OCI-LY7 (cell line): ENCODE measurements around the gene THAP2. TPM values are rescaled to one million over a fixed set of nuclear protein-coding genes. Genes with fewer than 3 reads are reported as not detected.

Experiments
- Bru-seq: library from RNA; stranded (reverse); fragments of 400-500 nt; gene quantifications from one replicate; lab custom pipeline; 2021; lab: Mats Ljungman, UMichigan
- BruChase-seq, 2 experiments: library from RNA; stranded (reverse); fragments of 400-500 nt; gene quantifications; one replicate each; lab custom pipeline; 2021; lab: Mats Ljungman, UMichigan
- BruUV-seq: library from RNA; stranded (reverse); fragments of 400-500 nt; replicated peaks from 2 replicates; lab custom pipeline; 2021; lab: Mats Ljungman, UMichigan
- CTCF ChIA-PET: fragments of 300-600 bp; sonication (Branson Sonifier 250); formaldehyde crosslinking; loops from one replicate; lab custom pipeline; 2022; ENCODE audit warnings: antibody characterized with exemption; ENCODE audit not compliant: unreplicated experiment; lab: Charles Lee
- POLR2A ChIA-PET: fragments of 300-600 bp; sonication (Branson Sonifier 250); formaldehyde crosslinking; loops from one replicate; lab custom pipeline; 2022; ENCODE audit warnings: antibody characterized with exemption; lab: Charles Lee
- DNase-seq: peaks from one replicate; pipeline ENCODE4 v3.0.0-alpha.2; 2015; ENCODE audit warnings: low spot score
- H2AFZ ChIP-seq: fragments of 200-600 bp; sonication (generic), shearing (Covaris generic); 2 replicates; pipeline ENCODE4 v1.6.1; 2014; ENCODE audit warnings: mild to moderate bottlenecking, antibody characterized with exemption, low read length, moderate library complexity
- H3K27ac ChIP-seq: fragments of 200-600 bp; sonication (generic); 2 replicates; pipeline ENCODE4 v1.5.1; 2014; ENCODE audit warnings: mixed run types, low read depth, mild to moderate bottlenecking, moderate library complexity, low read length, inconsistent platforms; ENCODE audit not compliant: poor library complexity, severe bottlenecking
- H3K36me3 ChIP-seq: fragments of 200-600 bp; sonication (generic); 2 replicates; pipeline ENCODE4 v1.6.1; 2014; ENCODE audit warnings: mild to moderate bottlenecking, antibody characterized with exemption, low read length, moderate library complexity, mixed read lengths; ENCODE audit not compliant: insufficient read depth
- H3K4me1 ChIP-seq: fragments of 200-600 bp; sonication (generic); 2 replicates; pipeline ENCODE4 v1.5.1; 2014; ENCODE audit warnings: mild to moderate bottlenecking, low read length; ENCODE audit not compliant: insufficient read depth, poor library complexity, severe bottlenecking
- H3K4me2 ChIP-seq: fragments of 200-600 bp; sonication (generic); 2 replicates; pipeline ENCODE4 v1.6.1; 2014; ENCODE audit warnings: mild to moderate bottlenecking, low read length
- H3K4me3 ChIP-seq: fragments of 200-600 bp; sonication (generic); 2 replicates; pipeline ENCODE4 v1.5.1; 2014; ENCODE audit warnings: mild to moderate bottlenecking, low read depth, low read length; ENCODE audit not compliant: poor library complexity, severe bottlenecking
- H3K79me2 ChIP-seq: fragments of 200-600 bp; sonication (generic); 2 replicates; pipeline ENCODE4 v1.6.1; 2016; ENCODE audit warnings: low read depth, mild to moderate bottlenecking, low read length, moderate library complexity, mixed read lengths; ENCODE audit not compliant: insufficient read depth
- H3K9me2 ChIP-seq: fragments of 200-600 bp; sonication (generic); 2 replicates; pipeline ENCODE4 v1.6.1; 2016; ENCODE audit warnings: mild to moderate bottlenecking, low read length, mixed read lengths; ENCODE audit not compliant: insufficient read depth
- H3K9me3 ChIP-seq: fragments of 200-600 bp; sonication (generic); 2 replicates; pipeline ENCODE4 v1.6.1; 2014; ENCODE audit warnings: mild to moderate bottlenecking, mixed run types, low read length, mixed read lengths
- H4K20me1 ChIP-seq: fragments of 200-600 bp; sonication (generic); 2 replicates; pipeline ENCODE4 v1.6.1; 2014; ENCODE audit warnings: mild to moderate bottlenecking, antibody characterized with exemption, low read length, moderate library complexity, mixed read lengths; ENCODE audit not compliant: insufficient read depth
- EZH2phosphoT487 ChIP-seq: fragments of 200-600 bp; sonication (generic); IDR thresholded peaks from 2 replicates; pipeline ENCODE4 v1.6.1; 2018; ENCODE audit warnings: low read depth, borderline replicate concordance, mild to moderate bottlenecking, mixed run types, antibody characterized with exemption, low read length, moderate library complexity, mixed read lengths
- intact Hi-C: fragments of 100-400 bp; cut with micrococcal nuclease; formaldehyde crosslinking; loops from one replicate; pipeline ENCODE4 v1.10.0; 2022; ENCODE audit not compliant: unreplicated experiment
- long read RNA-seq: library from polyadenylated mRNA; stranded (forward); transcript quantifications from one replicate; pipeline ENCODE4 v2.0.0, GENCODE V29; 2022
- total RNA-seq, 2 experiments: library from RNA; depleted of rRNA in 1 of 2; stranded (reverse); fragments of >200 nt in 1 of 2; shearing (Covaris generic) in 1 of 2; gene quantifications; 2 replicates each; pipeline ENCODE4 v1.2.3, GENCODE V29; 2014 to 2022
- TF ChIP-seq, protein P1 (sequence below): fragments of 200-600 bp; sonication (generic); conservative IDR thresholded peaks from 2 replicates; pipeline ENCODE4 v1.5.1; 2014; ENCODE audit warnings: mild to moderate bottlenecking, antibody characterized with exemption, low read length, moderate library complexity, mixed read lengths

Gene THAP2
- 3.6 and 8.2 TPM in 2 replicates for total RNA-seq (2014; rRNA removed; shearing (Covaris generic))
- total RNA-seq (2022), result 9.3 and 10.2 TPM in 2 replicates
- percentile 61 among the genes with signal in this experiment for Bru-seq, nascent RNA
- BruChase-seq, experiment 1, labeled RNA remaining after a 6-hour chase, result percentile 47 among the genes with signal in this experiment
- BruChase-seq, experiment 2, labeled RNA remaining after a 2-hour chase, result percentile 66 among the genes with signal in this experiment
- long read RNA-seq, full-length matches to known transcripts, result 12 of 24 reads
- long read RNA-seq, partial matches to known transcripts, result 0 of 24 reads
- long read RNA-seq, other reads (novel, unspliced or antisense), result 12 of 24 reads

DNA sequence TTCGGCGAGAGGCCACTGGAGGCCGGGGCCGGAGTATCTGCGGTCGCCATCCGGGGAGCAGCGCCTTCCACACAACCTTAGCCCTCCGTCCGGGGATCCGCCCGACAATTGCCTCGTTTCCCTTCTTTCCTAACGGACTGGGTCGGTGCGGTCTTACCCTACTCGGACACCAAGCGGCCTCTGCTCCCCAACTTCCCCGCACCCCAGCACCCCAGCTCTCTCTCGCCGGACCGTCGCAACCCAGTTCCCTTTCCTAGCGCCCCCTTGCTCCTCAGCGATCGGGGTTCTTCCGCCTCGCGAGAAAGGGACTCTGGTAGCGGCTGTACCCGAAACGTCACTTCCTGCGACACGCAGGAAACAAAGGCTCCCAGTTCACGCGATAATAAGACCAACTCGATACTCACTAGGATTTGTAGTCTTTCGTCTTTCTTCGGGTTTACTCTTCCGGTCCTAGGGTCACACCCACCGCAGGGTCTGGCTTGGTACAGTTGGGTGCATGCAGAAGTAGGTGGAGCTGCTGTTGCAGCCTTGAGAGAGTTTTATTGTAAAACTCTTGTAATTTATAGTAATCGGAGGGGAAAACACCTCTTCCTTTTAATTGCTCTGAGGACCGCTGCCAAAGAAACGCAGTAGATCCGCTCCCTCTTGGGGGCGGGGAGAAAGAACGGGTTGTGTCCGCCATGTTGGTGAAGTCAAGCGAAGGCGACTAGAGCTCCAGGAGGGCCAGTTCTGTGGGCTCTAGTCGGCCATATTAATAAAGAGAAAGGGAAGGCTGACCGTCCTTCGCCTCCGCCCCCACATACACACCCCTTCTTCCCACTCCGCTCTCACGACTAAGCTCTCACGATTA is at the start of gene THAP2, which contains the start of gene ZFC3H1:
Gene THAP2, plus strand, starts transcription at position 741 of the 850 bp plus-strand sequence. CDS start 209 bp downstream, outside the sequence.
Gene ZFC3H1, minus strand, starts transcription at position 288 of the 850 bp plus-strand sequence. Its CDS starts 238 bp downstream, at position 50.
- Histone ChIP-seq H3K4me3 (peak within 1 kb of the TSS; percentile 84), H3K79me2 (peaks cover 73% of the 10 kb centered on the region), H3K9me3 (no peaks in the 10 kb centered on the region), H3K27ac (peak within 1 kb of the TSS; percentile 87), H2AFZ (peak within 1 kb of the TSS; percentile 65), H3K36me3 (peaks cover 46% of the 10 kb centered on the region), H3K9me2 (no peaks in the 10 kb centered on the region), H3K4me2 (peak within 1 kb of the TSS; percentile 92), H4K20me1 (peaks cover 23% of the 10 kb centered on the region), H3K4me1 (peaks cover 31% of the 10 kb centered on the region)
- CTCF ChIA-PET, result interaction anchor here (0.8 to 1.5 kb wide), 5 partner anchors 21 to 94 kb away, joined by 3 to 5 read pairs (median 4); no protein-coding TSS in a partner anchor
- peak; percentile 99 for DNase-seq
- TF ChIP-seq EZH2phosphoT487, result no peak
- TF ChIP-seq, protein P1, sequence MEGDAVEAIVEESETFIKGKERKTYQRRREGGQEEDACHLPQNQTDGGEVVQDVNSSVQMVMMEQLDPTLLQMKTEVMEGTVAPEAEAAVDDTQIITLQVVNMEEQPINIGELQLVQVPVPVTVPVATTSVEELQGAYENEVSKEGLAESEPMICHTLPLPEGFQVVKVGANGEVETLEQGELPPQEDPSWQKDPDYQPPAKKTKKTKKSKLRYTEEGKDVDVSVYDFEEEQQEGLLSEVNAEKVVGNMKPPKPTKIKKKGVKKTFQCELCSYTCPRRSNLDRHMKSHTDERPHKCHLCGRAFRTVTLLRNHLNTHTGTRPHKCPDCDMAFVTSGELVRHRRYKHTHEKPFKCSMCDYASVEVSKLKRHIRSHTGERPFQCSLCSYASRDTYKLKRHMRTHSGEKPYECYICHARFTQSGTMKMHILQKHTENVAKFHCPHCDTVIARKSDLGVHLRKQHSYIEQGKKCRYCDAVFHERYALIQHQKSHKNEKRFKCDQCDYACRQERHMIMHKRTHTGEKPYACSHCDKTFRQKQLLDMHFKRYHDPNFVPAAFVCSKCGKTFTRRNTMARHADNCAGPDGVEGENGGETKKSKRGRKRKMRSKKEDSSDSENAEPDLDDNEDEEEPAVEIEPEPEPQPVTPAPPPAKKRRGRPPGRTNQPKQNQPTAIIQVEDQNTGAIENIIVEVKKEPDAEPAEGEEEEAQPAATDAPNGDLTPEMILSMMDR, result peak; percentile 65
- intact Hi-C loops, result loop anchor here (2.0 to 10.0 kb wide), 2 partner anchors 91 to 181 kb away; partner anchors contain the start of gene RAB21
- BruUV-seq, result no TSS peak
- POLR2A ChIA-PET, result interaction anchor here (0.6 to 4.2 kb wide), 24 partner anchors 9 to 179 kb away, joined by 3 to 105 read pairs (median 4); partner anchors contain the start of genes RAB21 and TMEM19

DNA sequence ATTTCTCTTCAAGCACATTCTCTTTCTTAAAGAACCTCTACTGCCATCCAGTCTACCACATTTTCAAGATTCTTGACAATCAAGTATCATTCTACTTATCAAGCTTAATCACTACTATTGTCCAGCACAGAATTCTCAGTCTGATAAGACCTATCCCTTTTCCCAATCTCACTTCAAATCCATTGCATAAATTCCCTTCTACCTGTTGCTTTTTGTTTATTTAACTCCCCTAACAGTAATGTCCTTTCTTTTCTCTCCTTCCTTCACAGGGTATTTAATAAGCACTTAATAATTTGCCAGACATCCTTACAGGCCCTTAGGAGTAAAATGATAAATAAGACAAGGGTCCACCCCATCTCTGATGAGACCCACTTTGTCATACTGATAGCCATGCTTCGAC is 42.2 kb upstream of the THAP2 start:
- Histone ChIP-seq H3K27ac (no peak overlapping the region), H3K4me1 (peaks cover 11% of the 10 kb centered on the region), H3K79me2 (0 out of 2 replicates have a peak, but pooled peaks cover 8% of the 10 kb centered on the region), H3K4me3 (no peak overlapping the region), H3K4me2 (no peak overlapping the region), H3K9me2 (no peaks in the 10 kb centered on the region), H2AFZ (no peak overlapping the region), H3K36me3 (peaks cover 100% of the 10 kb centered on the region), H3K9me3 (no peaks in the 10 kb centered on the region), H4K20me1 (peaks cover 6% of the 10 kb centered on the region; the same call in 1 of the 2 replicates)
- intact Hi-C loops, result no loop called here
- POLR2A ChIA-PET, result interaction anchor here (0.6 kb wide), 1 partner anchor 9 kb away, joined by 4 read pairs; no protein-coding TSS in a partner anchor
- TF ChIP-seq, protein P1, result no peak
- TF ChIP-seq EZH2phosphoT487, result no peak
- DNase-seq, result no peak
- BruUV-seq, result no TSS peak
- CTCF ChIA-PET, result no interaction called here
